WTC11 (cell line): ENCODE results near the gene IFI27L2. TPM values are rescaled to one million over a fixed set of nuclear protein-coding genes. Genes with fewer than 3 reads are reported as not detected.

Experiments used
- ATAC-seq: fragments of 200-7000 bp; cut with Tn5 transposase; 2 replicates; pipeline ENCODE4 v1.10.0; 2021; ENCODE audit warnings: mild to moderate bottlenecking, moderate library complexity
- CTCF ChIA-PET: fragments of 300-600 bp; sonication (Branson Sonifier 250); formaldehyde crosslinking; loops from one replicate; lab custom pipeline; 2021; ENCODE audit warnings: antibody characterized with exemption; lab: Charles Lee
- POLR2A ChIA-PET: fragments of 350-600 bp; sonication (Branson Sonifier 250); formaldehyde crosslinking; loops from one replicate; lab custom pipeline; 2021; ENCODE audit warnings: antibody characterized with exemption; lab: Charles Lee
- DNase-seq: peaks from one replicate; pipeline ENCODE4 v3.0.0; 2021; ENCODE audit warnings: low spot score
- H3K27ac Mint-ChIP-seq: 2 replicates; pipeline ENCODE4 v1.8.0; 2021; ENCODE audit warnings: mixed read lengths
- H3K27me3 Mint-ChIP-seq: 2 replicates; pipeline ENCODE4 v1.8.0; 2021; ENCODE audit warnings: low read depth, mild to moderate bottlenecking, moderate library complexity, mixed read lengths
- H3K36me3 Mint-ChIP-seq: 2 replicates; pipeline ENCODE4 v1.8.0; 2021; ENCODE audit warnings: mixed read lengths
- H3K4me1 Mint-ChIP-seq: 2 replicates; pipeline ENCODE4 v1.8.0; 2022; ENCODE audit warnings: mixed read lengths
- H3K4me3 Mint-ChIP-seq: 2 replicates; pipeline ENCODE4 v1.8.0; 2021; ENCODE audit warnings: mild to moderate bottlenecking, moderate library complexity, mixed read lengths
- H3K9me3 Mint-ChIP-seq: 2 replicates; pipeline ENCODE4 v1.8.0; 2021; ENCODE audit warnings: mixed read lengths
- CREB1 ChIP-seq: sonication (generic); formaldehyde crosslinking; IDR thresholded peaks from 2 replicates; pipeline ENCODE4 v1.8.0; 2023; ENCODE audit warnings: mild to moderate bottlenecking, missing genetic modification reagents
- E2F1 ChIP-seq: sonication (generic); formaldehyde crosslinking; IDR thresholded peaks from 2 replicates; pipeline ENCODE4 v1.8.0; 2022; ENCODE audit warnings: mild to moderate bottlenecking, missing genetic modification reagents
- FOXK1 ChIP-seq: sonication (generic); formaldehyde crosslinking; IDR thresholded peaks from 2 replicates; pipeline ENCODE4 v1.8.0; 2022; ENCODE audit warnings: mild to moderate bottlenecking, moderate library complexity, missing genetic modification reagents
- GABPB1 ChIP-seq: sonication (generic); formaldehyde crosslinking; IDR thresholded peaks from 2 replicates; pipeline ENCODE4 v1.8.1; 2023; ENCODE audit warnings: mild to moderate bottlenecking, missing genetic modification reagents
- IRF1 ChIP-seq: sonication (generic); formaldehyde crosslinking; IDR thresholded peaks from 2 replicates; pipeline ENCODE4 v1.8.0; 2023; ENCODE audit warnings: missing genetic modification reagents
- IRF2 ChIP-seq: sonication (generic); formaldehyde crosslinking; IDR thresholded peaks from 2 replicates; pipeline ENCODE4 v1.8.0; 2022; ENCODE audit warnings: low read depth, missing genetic modification reagents, borderline replicate concordance
- MYBL2 ChIP-seq: sonication (generic); formaldehyde crosslinking; IDR thresholded peaks from 2 replicates; pipeline ENCODE4 v1.8.1; 2023; ENCODE audit warnings: mild to moderate bottlenecking, moderate library complexity, missing genetic modification reagents
- OVOL2 ChIP-seq: fragments of 250-450 bp; sonication (Bioruptor Pico); IDR thresholded peaks from 2 replicates; pipeline ENCODE4 v1.9.0; 2021; ENCODE audit warnings: mild to moderate bottlenecking, borderline replicate concordance
- SP1 ChIP-seq: sonication (generic); formaldehyde crosslinking; conservative IDR thresholded peaks from 2 replicates; pipeline ENCODE4 v1.8.1; 2022; ENCODE audit warnings: missing genetic modification reagents
- ZBTB21 ChIP-seq: sonication (generic); formaldehyde crosslinking; IDR thresholded peaks from 2 replicates; pipeline ENCODE4 v1.8.1; 2023; ENCODE audit warnings: mild to moderate bottlenecking, missing genetic modification reagents, borderline replicate concordance
- ZNF232 ChIP-seq: sonication (generic); formaldehyde crosslinking; IDR thresholded peaks from 2 replicates; pipeline ENCODE4 v1.8.0; 2022; ENCODE audit warnings: mild to moderate bottlenecking, missing genetic modification reagents
- ZNF317 ChIP-seq: sonication (generic); formaldehyde crosslinking; IDR thresholded peaks from 2 replicates; pipeline ENCODE4 v1.8.1; 2023; ENCODE audit warnings: low read depth, mild to moderate bottlenecking, moderate library complexity, missing genetic modification reagents, borderline replicate concordance
- ZNF425 ChIP-seq: fragments of 250-450 bp; sonication (Bioruptor Pico); conservative IDR thresholded peaks from 2 replicates; pipeline ENCODE4 v1.9.0; 2021; ENCODE audit warnings: mild to moderate bottlenecking
- ZNF671 ChIP-seq: fragments of 250-450 bp; sonication (Bioruptor Pico); IDR thresholded peaks from 2 replicates; pipeline ENCODE4 v1.8.0; 2021; ENCODE audit warnings: mild to moderate bottlenecking
- total RNA-seq: library from RNA; stranded (reverse); gene quantifications from 3 replicates; pipeline ENCODE4 v1.2.3, GENCODE V29; 2021
- TF ChIP-seq, protein P1 (sequence below): fragments of 250-450 bp; sonication (Bioruptor Pico); IDR thresholded peaks from 2 replicates; pipeline ENCODE4 v2.1.2; 2022; ENCODE audit warnings: mild to moderate bottlenecking, moderate library complexity

The IFI27L2 gene
- total RNA-seq, 1 experiment from 2014 or later, result 22.1 TPM

- TF ChIP-seq ZBTB21 (CRISPR knock-in tag) (no peak), FOXK1 (CRISPR knock-in tag) (no peak), SP1 (no peak)
These were observed 5.5 kb downstream of the IFI27L2 start (continued) for GRCh38 chr14:94123868-94124267.

GRCh38 chr14:94123296-94123695 is 6.1 kb downstream of the IFI27L2 start:
- Mint-ChIP-seq H3K27me3 (peaks cover 17% of the 10 kb centered on the region), H3K27ac (no peak overlapping the region), H3K4me1 (no peaks in the 10 kb centered on the region), H3K9me3 (peaks cover 14% of the 10 kb centered on the region), H3K36me3 (no peaks in the 10 kb centered on the region), H3K4me3 (no peak overlapping the region)
- DNase-seq (no peak), ATAC-seq (no peak)
- CTCF ChIA-PET, result no interaction called here
- TF ChIP-seq ZNF317 (CRISPR knock-in tag) (no peak), CREB1 (CRISPR knock-in tag) (no peak), IRF1 (no peak), ZNF671 (CRISPR knock-in tag) (no peak), E2F1 (no peak), ZNF232 (no peak), IRF2 (CRISPR knock-in tag) (no peak), ZNF425 (CRISPR knock-in tag) (no peak), OVOL2 (CRISPR knock-in tag) (no peak), GABPB1 (CRISPR knock-in tag) (no peak)
- TF ChIP-seq, protein P1, sequence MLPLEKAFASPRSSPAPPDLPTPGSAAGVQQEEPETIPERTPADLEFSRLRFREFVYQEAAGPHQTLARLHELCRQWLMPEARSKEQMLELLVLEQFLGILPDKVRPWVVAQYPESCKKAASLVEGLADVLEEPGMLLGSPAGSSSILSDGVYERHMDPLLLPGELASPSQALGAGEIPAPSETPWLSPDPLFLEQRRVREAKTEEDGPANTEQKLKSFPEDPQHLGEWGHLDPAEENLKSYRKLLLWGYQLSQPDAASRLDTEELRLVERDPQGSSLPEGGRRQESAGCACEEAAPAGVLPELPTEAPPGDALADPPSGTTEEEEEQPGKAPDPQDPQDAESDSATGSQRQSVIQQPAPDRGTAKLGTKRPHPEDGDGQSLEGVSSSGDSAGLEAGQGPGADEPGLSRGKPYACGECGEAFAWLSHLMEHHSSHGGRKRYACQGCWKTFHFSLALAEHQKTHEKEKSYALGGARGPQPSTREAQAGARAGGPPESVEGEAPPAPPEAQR (CRISPR knock-in tag), result no peak
- POLR2A ChIA-PET, result no interaction called here

- Mint-ChIP-seq H3K4me1 (no peaks in the 10 kb centered on the region), H3K36me3 (no peaks in the 10 kb centered on the region), H3K9me3 (peaks cover 14% of the 10 kb centered on the region), H3K27me3 (peaks cover 16% of the 10 kb centered on the region), H3K27ac (no peak overlapping the region), H3K4me3 (no peak overlapping the region)
- no peak for DNase-seq
- no peak for ATAC-seq
- CTCF ChIA-PET, result no interaction called here
- POLR2A ChIA-PET, result no interaction called here
- TF ChIP-seq MYBL2 (no peak), ZNF425 (CRISPR knock-in tag) (no peak)
These were observed 7.0 kb downstream of the IFI27L2 start for GRCh38 chr14:94122438-94122837.
